DND-41 (cell line): ENCODE data around the gene IQCM.

Source experiments
- ATAC-seq: fragments of 200-7000 bp; cut with Tn5 transposase; 3 replicates; pipeline ENCODE4 v1.9.1; 2021; ENCODE audit warnings: low read depth; ENCODE audit not compliant: insufficient read depth
- DNase-seq: peaks from one replicate; pipeline ENCODE4 v3.0.0-alpha.2; 2020
- H2AFZ ChIP-seq: 2 replicates; pipeline ENCODE4 v1.6.0; 2012; ENCODE audit warnings: low read depth, low read length
- H3K27ac ChIP-seq: 2 replicates; pipeline ENCODE4 v1.5.1; 2012; ENCODE audit warnings: low read length, inconsistent platforms
- H3K27me3 ChIP-seq: fragments of 200-600 bp; sonication (generic); 2 replicates; pipeline ENCODE4 v1.6.0; 2012; ENCODE audit warnings: low read length, mild to moderate bottlenecking, inconsistent platforms; ENCODE audit not compliant: insufficient read depth, poor library complexity
- H3K36me3 ChIP-seq: 2 replicates; pipeline ENCODE4 v1.5.1; 2012; ENCODE audit warnings: low read length, inconsistent platforms; ENCODE audit not compliant: insufficient read depth
- H3K4me1 ChIP-seq: 2 replicates; pipeline ENCODE4 v1.5.1; 2012; ENCODE audit warnings: mild to moderate bottlenecking, low read length; ENCODE audit not compliant: insufficient read depth
- H3K4me2 ChIP-seq: 2 replicates; pipeline ENCODE4 v1.6.0; 2012; ENCODE audit warnings: mild to moderate bottlenecking, moderate library complexity, low read length, inconsistent platforms; ENCODE audit not compliant: insufficient read depth
- H3K4me3 ChIP-seq, 2 experiments: fragments of 200-600 bp in 1 of 2; shearing (Covaris generic) in 1 of 2; 2 replicates each; pipeline ENCODE4 v1.5.1; 2012 to 2016; ENCODE audit warnings: inconsistent platforms in 2 of 2, low read length in 2 of 2, mild to moderate bottlenecking in 2 of 2, low read depth in 1 of 2, moderate library complexity in 1 of 2
- H3K79me2 ChIP-seq: 2 replicates; pipeline ENCODE4 v1.6.0; 2012; ENCODE audit warnings: low read length, inconsistent platforms; ENCODE audit not compliant: insufficient read depth
- H3K9ac ChIP-seq: 2 replicates; pipeline ENCODE4 v1.6.0; 2012; ENCODE audit warnings: low read depth, mild to moderate bottlenecking, inconsistent platforms, low read length, moderate library complexity
- H3K9me3 ChIP-seq: 2 replicates; pipeline ENCODE4 v1.5.1; 2012; ENCODE audit warnings: low read length, moderate library complexity, mild to moderate bottlenecking, inconsistent platforms; ENCODE audit not compliant: insufficient read depth, severe bottlenecking
- H4K20me1 ChIP-seq: 2 replicates; pipeline ENCODE4 v1.6.0; 2012; ENCODE audit warnings: low read length; ENCODE audit not compliant: insufficient read depth
- CTCF ChIP-seq: IDR thresholded peaks from 2 replicates; pipeline ENCODE4 v1.5.1; 2012; ENCODE audit warnings: borderline replicate concordance, low read length, moderate library complexity, mild to moderate bottlenecking; ENCODE audit not compliant: poor library complexity, severe bottlenecking; ENCODE audit errors: extremely low read depth
- EZH2 ChIP-seq: IDR thresholded peaks from 3 replicates; pipeline ENCODE4 v1.6.1; 2012; ENCODE audit warnings: borderline replicate concordance, low read depth, mild to moderate bottlenecking, moderate library complexity, low read length, inconsistent platforms; ENCODE audit not compliant: severe bottlenecking

Gene IQCM

GRCh38 chr4:149838036-149838435 lies 22.4 kb upstream of the IQCM start:
- no peak for ATAC-seq
- no peak for DNase-seq
- Histone ChIP-seq H4K20me1 (no peaks in the 10 kb centered on the region), H3K27ac (no peak overlapping the region), H3K79me2 (no peaks in the 10 kb centered on the region), H3K4me3 (no peak overlapping the region), H3K27me3 (no peaks in the 10 kb centered on the region), H2AFZ (no peak overlapping the region), H3K4me1 (no peaks in the 10 kb centered on the region), H3K9ac (no peak overlapping the region), H3K9me3 (no peaks in the 10 kb centered on the region), H3K4me2 (no peak overlapping the region), H3K36me3 (no peaks in the 10 kb centered on the region)
- TF ChIP-seq EZH2 (no peak), CTCF (no peak)

GRCh38 chr4:149836546-149836945 lies 20.9 kb upstream of the IQCM start:
- Histone ChIP-seq H3K9me3 (no peaks in the 10 kb centered on the region), H2AFZ (no peak overlapping the region), H3K27me3 (no peaks in the 10 kb centered on the region), H3K9ac (no peak overlapping the region), H3K36me3 (no peaks in the 10 kb centered on the region), H3K27ac (no peak overlapping the region), H3K4me2 (no peak overlapping the region), H3K4me3 (no peak overlapping the region), H3K79me2 (no peaks in the 10 kb centered on the region), H4K20me1 (no peaks in the 10 kb centered on the region), H3K4me1 (no peaks in the 10 kb centered on the region)
- DNase-seq (no peak), ATAC-seq (no peak)
- TF ChIP-seq CTCF, result no peak
- TF ChIP-seq EZH2, result no peak

- Histone ChIP-seq H3K9ac (no peak overlapping the region), H3K36me3 (no peaks in the 10 kb centered on the region), H4K20me1 (no peaks in the 10 kb centered on the region), H3K27ac (no peak overlapping the region), H3K79me2 (no peaks in the 10 kb centered on the region), H3K27me3 (no peaks in the 10 kb centered on the region), H3K4me3 (no peak overlapping the region), H3K9me3 (no peaks in the 10 kb centered on the region), H3K4me1 (no peaks in the 10 kb centered on the region), H2AFZ (no peak overlapping the region), H3K4me2 (no peak overlapping the region)
- ATAC-seq (no peak), DNase-seq (no peak)
- no peak for TF ChIP-seq CTCF
- TF ChIP-seq EZH2, result no peak
Observed at GRCh38 chr4:149835280-149835679, 19.6 kb upstream of the IQCM start.

GRCh38 chr4:149831656-149832208 lies 16.1 kb upstream of the IQCM start:
- Histone ChIP-seq H3K27me3 (no peaks in the 10 kb centered on the region), H4K20me1 (no peaks in the 10 kb centered on the region), H3K4me3 (no peak overlapping the region), H3K4me2 (no peak overlapping the region), H3K4me1 (no peaks in the 10 kb centered on the region), H3K9ac (no peak overlapping the region), H2AFZ (no peak overlapping the region), H3K27ac (no peak overlapping the region), H3K79me2 (no peaks in the 10 kb centered on the region), H3K9me3 (no peaks in the 10 kb centered on the region), H3K36me3 (no peaks in the 10 kb centered on the region)
- ATAC-seq (no peak), DNase-seq (no peak)
- TF ChIP-seq EZH2, result no peak
- TF ChIP-seq CTCF, result no peak
